ACC112 (cell line): ENCODE measurements around the gene MFNG.

Experiments used
- H2AFZ ChIP-seq: fragments of 200-600 bp; sonication (generic); one replicate; pipeline ENCODE4 v1.6.0; 2017; ENCODE audit warnings: antibody characterized with exemption, low read length; ENCODE audit not compliant: unreplicated experiment
- H3K27ac ChIP-seq: fragments of 200-600 bp; sonication (generic); 2 replicates; pipeline ENCODE4 v1.5.1; 2014; ENCODE audit warnings: low read depth, mild to moderate bottlenecking, antibody characterized with exemption, low read length, moderate library complexity
- H3K27me3 ChIP-seq: fragments of 200-600 bp; sonication (generic); 2 replicates; pipeline ENCODE4 v1.6.1; 2014; ENCODE audit warnings: mild to moderate bottlenecking, antibody characterized with exemption, low read length, moderate library complexity, mixed read lengths; ENCODE audit not compliant: insufficient read depth
- H3K36me3 ChIP-seq: fragments of 200-600 bp; sonication (generic); 2 replicates; pipeline ENCODE4 v1.6.1; 2016; ENCODE audit warnings: mild to moderate bottlenecking, antibody characterized with exemption, low read length, moderate library complexity, mixed read lengths; ENCODE audit not compliant: insufficient read depth
- H3K4me1 ChIP-seq: fragments of 200-600 bp; sonication (generic); one replicate; pipeline ENCODE4 v1.6.1; 2016; ENCODE audit warnings: low read length, mixed read lengths; ENCODE audit not compliant: insufficient read depth, unreplicated experiment, control insufficient read depth
- H3K4me3 ChIP-seq: fragments of 200-600 bp; sonication (generic); 2 replicates; pipeline ENCODE4 v1.5.1; 2014; ENCODE audit warnings: mild to moderate bottlenecking, low read depth, low read length
- H3K79me2 ChIP-seq: fragments of 200-600 bp; sonication (generic); one replicate; pipeline ENCODE4 v1.6.0; 2016; ENCODE audit warnings: low read length; ENCODE audit not compliant: control insufficient read depth, unreplicated experiment, insufficient read depth

MFNG gene

GRCh38 chr22:37522482-37522881 lies 36.3 kb upstream of the MFNG start:
- Histone ChIP-seq H3K27ac (no peak overlapping the region), H2AFZ (no peak overlapping the region), H3K4me3 (no peak overlapping the region), H3K36me3 (no peaks in the 10 kb centered on the region), H3K27me3 (no peaks in the 10 kb centered on the region), H3K4me1 (peaks cover 35% of the 10 kb centered on the region), H3K79me2 (peaks cover 12% of the 10 kb centered on the region)

GRCh38 chr22:37521236-37521739 lies 35.1 kb upstream of the MFNG start:
- peaks cover 23% of the 10 kb centered on the region for H3K4me1 ChIP-seq
- H2AFZ ChIP-seq = no peak overlapping the region
- peaks cover 8% of the 10 kb centered on the region for H3K36me3 ChIP-seq
- H3K4me3 ChIP-seq = no peak overlapping the region
- no peaks in the 10 kb centered on the region for H3K27me3 ChIP-seq
- H3K79me2 ChIP-seq = peaks cover 12% of the 10 kb centered on the region
- no peak overlapping the region for H3K27ac ChIP-seq

GRCh38 chr22:37520776-37521191 lies 34.6 kb upstream of the MFNG start:
- no peak overlapping the region for H3K27ac ChIP-seq
- H3K79me2 ChIP-seq = peaks cover 14% of the 10 kb centered on the region
- H3K27me3 ChIP-seq = no peaks in the 10 kb centered on the region
- H3K36me3 ChIP-seq = peaks cover 8% of the 10 kb centered on the region
- no peak overlapping the region for H2AFZ ChIP-seq
- no peak overlapping the region for H3K4me3 ChIP-seq
- peaks cover 18% of the 10 kb centered on the region for H3K4me1 ChIP-seq

- peaks cover 8% of the 10 kb centered on the region for H3K36me3 ChIP-seq
- peak within 1 kb of the TSS; percentile 10 for H2AFZ ChIP-seq
- peaks cover 7% of the 10 kb centered on the region for H3K4me1 ChIP-seq
- no peak within 1 kb of the TSS for H3K27ac ChIP-seq
- no peaks in the 10 kb centered on the region for H3K27me3 ChIP-seq
- H3K79me2 ChIP-seq = peaks cover 14% of the 10 kb centered on the region
- peak within 1 kb of the TSS; percentile 87 for H3K4me3 ChIP-seq
These were observed 33.3 kb upstream of the MFNG start, which contains the start of gene CARD10 for GRCh38 chr22:37519268-37520195. Gene CARD10, minus strand, starts transcription at chr22:37519415. Its CDS starts 215 bp downstream, at chr22:37519200.

GRCh38 chr22:37518509-37519267 lies 32.5 kb upstream of the MFNG start:
- H2AFZ ChIP-seq = peak overlapping the region; percentile 10
- H3K27ac ChIP-seq = no peak overlapping the region
- H3K27me3 ChIP-seq = no peaks in the 10 kb centered on the region
- H3K4me1 ChIP-seq = peaks cover 7% of the 10 kb centered on the region
- H3K36me3 ChIP-seq = peaks cover 8% of the 10 kb centered on the region
- peak overlapping the region; percentile 87 for H3K4me3 ChIP-seq
- peaks cover 14% of the 10 kb centered on the region for H3K79me2 ChIP-seq

GRCh38 chr22:37517826-37518450 lies 31.8 kb upstream of the MFNG start:
- Histone ChIP-seq H3K4me1 (peaks cover 7% of the 10 kb centered on the region), H2AFZ (no peak overlapping the region), H3K4me3 (peak overlapping the region; percentile 87), H3K27me3 (no peaks in the 10 kb centered on the region), H3K36me3 (peaks cover 8% of the 10 kb centered on the region), H3K79me2 (peaks cover 14% of the 10 kb centered on the region), H3K27ac (no peak overlapping the region)

GRCh38 chr22:37516456-37516855 lies 30.3 kb upstream of the MFNG start:
- Histone ChIP-seq H2AFZ (no peak overlapping the region), H3K79me2 (peaks cover 14% of the 10 kb centered on the region)

GRCh38 chr22:37515901-37516300 lies 29.7 kb upstream of the MFNG start:
- Histone ChIP-seq H3K4me1 (peaks cover 16% of the 10 kb centered on the region), H3K27ac (no peak overlapping the region), H3K79me2 (peaks cover 14% of the 10 kb centered on the region), H3K4me3 (no peak overlapping the region), H3K27me3 (no peaks in the 10 kb centered on the region), H2AFZ (no peak overlapping the region), H3K36me3 (peaks cover 8% of the 10 kb centered on the region)

More at GRCh38 chr22:37516456-37516855, 30.3 kb upstream of the MFNG start:
- Histone ChIP-seq H3K4me1 (peaks cover 16% of the 10 kb centered on the region), H3K27me3 (no peaks in the 10 kb centered on the region), H3K36me3 (peaks cover 8% of the 10 kb centered on the region), H3K27ac (no peak overlapping the region), H3K4me3 (no peak overlapping the region)

- peaks cover 14% of the 10 kb centered on the region for H3K79me2 ChIP-seq
- peaks cover 8% of the 10 kb centered on the region for H3K36me3 ChIP-seq
- H3K4me1 ChIP-seq = peaks cover 16% of the 10 kb centered on the region
- no peak overlapping the region for H3K4me3 ChIP-seq
- H3K27me3 ChIP-seq = no peaks in the 10 kb centered on the region
- no peak overlapping the region for H3K27ac ChIP-seq
- no peak overlapping the region for H2AFZ ChIP-seq
These were observed 28.4 kb upstream of the MFNG start for GRCh38 chr22:37514526-37515051.
